ENCODE measurements around the gene SCN8A. TPM values are rescaled to one million over a fixed set of nuclear protein-coding genes. Genes with fewer than 3 reads are reported as not detected.

The SCN8A gene
- total RNA-seq, 2 donors from 2014 or later, result 0.79 TPM

DNA sequence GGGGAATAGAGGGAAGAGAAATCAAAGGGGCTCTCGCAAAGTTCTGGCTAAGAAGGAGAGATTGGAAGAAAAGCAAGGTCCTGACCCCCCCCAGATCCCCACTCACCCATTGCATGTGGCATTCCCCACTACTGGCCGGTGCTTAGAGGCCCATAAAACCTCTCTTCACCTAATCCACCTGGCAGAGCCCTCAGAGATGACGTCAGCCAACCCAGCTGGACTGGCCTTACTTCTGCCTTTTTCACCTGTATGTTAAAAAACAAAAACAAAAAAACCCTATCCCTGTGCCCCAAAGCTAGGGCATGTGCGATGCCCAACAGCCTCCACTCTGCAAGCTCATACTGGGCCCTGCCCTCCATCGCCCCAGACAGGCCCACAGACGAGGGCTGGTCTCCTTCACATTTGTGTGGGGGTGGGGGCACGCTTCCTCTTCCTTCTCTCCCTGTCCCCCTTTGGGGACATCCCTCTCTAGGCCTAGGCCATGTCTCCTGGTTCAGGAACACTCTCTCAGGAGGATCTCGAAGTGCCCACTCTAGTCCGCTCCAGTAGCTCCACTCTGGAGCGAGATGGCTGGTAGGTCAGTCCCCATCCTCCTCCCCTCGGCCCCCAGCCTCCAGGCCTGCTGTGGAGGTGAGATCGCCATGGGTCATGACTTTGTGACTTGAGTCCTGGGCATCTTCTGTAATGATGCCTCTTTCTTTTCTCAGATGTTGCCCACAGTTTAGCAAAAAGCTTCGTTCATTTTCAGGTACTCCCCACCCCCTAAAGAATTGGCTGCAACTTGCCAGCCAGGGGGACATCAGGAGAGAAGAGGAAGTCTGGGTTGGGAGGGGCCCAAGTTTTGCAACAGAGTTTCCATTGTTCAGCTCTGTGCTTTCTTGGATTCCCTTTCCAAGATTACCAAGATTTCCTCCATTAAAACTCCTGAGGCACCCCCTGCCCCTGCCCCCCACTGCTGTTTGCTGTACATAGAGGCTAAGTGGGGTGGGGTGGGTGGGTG, 220.5 kb downstream of the SCN8A start:
- Mint-ChIP-seq H3K36me3 (ENCODE audit: insufficient read depth in 2 of 2) (no peaks in the 10 kb centered on the region), H3K27ac (no peak overlapping the region), H3K4me3 (no peak overlapping the region), H3K9me3 (no peaks in the 10 kb centered on the region), H3K4me1 (ENCODE audit: low read depth) (peaks cover 8% of the 10 kb centered on the region), H3K27me3 (ENCODE audit: low read depth) (peaks cover 16% of the 10 kb centered on the region)
- no peak for DNase-seq
- no peak for ATAC-seq (replicated peaks in 1 of 2)

DNA sequence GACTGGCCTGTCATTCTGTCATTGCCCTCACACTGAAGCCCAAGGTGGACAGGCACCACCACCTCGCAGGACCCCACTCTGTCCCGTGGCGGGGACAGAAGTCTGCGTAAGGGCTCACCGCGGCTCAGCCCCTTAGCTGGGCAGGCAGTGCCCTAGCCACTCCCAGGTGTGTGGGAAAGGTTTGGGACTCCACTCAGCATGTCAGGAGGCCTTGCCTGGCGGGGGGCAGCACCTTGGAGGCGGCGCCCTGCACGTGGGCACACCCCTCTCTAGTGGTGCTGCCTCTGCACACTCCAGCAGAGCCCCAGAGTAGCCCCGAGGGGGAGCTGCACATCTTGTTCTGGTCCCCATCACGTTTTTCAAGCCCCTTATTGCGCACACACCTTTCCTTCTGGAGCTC, 221.8 kb downstream of the SCN8A start:
- Mint-ChIP-seq H3K27me3 (ENCODE audit: low read depth) (peaks cover 16% of the 10 kb centered on the region), H3K9me3 (no peaks in the 10 kb centered on the region), H3K36me3 (ENCODE audit: insufficient read depth in 2 of 2) (no peaks in the 10 kb centered on the region), H3K27ac (no peak overlapping the region), H3K4me3 (peak overlapping the region; percentile 45 to 66), H3K4me1 (ENCODE audit: low read depth) (peaks cover 8% of the 10 kb centered on the region)
- no peak for DNase-seq
- ATAC-seq (replicated peaks in 1 of 2), result no peak

DNA sequence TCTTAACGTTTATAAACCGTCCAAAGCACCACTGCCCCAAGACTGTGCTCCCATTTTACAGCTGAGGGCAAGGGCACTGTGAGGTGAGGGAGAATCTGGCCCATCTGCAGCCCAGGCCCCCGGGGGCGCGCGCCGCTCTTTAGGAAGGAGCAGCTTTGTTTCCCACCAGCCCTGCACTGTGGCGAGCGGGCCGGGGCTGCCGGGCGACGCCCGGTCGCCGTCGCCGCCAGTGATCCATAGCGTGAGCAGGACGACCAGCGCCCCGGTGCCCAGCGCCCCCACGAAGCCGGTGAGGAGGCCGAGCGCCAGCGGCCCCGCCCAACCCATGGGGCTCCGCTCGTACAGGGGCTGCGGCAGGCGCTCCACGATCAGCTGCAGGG, 222.9 kb downstream of the SCN8A start:
- H3K36me3 Mint-ChIP-seq (ENCODE audit: insufficient read depth in 2 of 2), result no peaks in the 10 kb centered on the region
- ATAC-seq (replicated peaks in 1 of 2), result peak in 1 of 2 donors; percentile 63
- H3K4me3 Mint-ChIP-seq, result peak overlapping the region; percentile 45 to 66
- H3K27me3 Mint-ChIP-seq (ENCODE audit: low read depth), result peaks cover 16% of the 10 kb centered on the region
- H3K27ac Mint-ChIP-seq, result no peak overlapping the region
- no peak for DNase-seq
- H3K4me1 Mint-ChIP-seq (ENCODE audit: low read depth), result peaks cover 8% of the 10 kb centered on the region
- no peaks in the 10 kb centered on the region for H3K9me3 Mint-ChIP-seq

DNA sequence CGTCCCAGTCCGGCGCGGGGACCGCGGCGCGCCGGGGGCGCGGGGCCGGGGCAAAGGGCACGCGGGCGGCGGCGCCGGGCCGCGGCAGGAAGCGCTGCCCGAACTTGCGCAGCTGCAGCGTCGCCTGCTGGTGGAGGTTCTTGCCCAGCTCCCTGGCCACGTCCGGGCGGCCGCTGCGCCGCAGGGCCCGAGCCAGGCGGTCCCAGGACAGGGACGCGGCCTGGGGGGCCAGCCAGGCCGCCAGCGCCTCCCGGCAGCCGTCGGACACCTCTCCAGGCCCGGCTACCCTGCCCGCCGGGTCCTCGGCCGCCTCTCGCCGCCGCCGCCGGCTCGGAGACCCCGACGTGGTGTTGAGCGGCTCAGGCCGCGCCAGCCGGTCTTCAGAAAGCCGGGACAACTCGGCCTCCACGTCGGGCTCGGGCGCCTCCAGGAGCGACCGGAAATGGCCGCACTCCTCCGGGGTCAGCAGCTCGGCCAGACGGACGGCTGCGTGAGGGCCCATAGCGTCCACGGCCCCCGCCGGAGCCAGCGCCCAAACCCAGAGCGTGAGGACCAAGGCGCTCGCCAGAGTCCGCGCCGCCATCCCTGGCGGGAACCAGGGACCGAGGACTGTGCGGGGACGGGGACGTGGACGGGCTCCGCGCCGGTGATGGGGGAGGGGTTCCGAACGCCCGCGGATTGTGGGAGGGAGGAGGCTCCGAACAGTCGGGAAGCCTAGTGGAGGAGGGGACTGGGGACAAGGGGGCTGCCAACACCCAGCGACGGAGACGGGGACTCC, 223.5 kb downstream of the SCN8A start:
- Mint-ChIP-seq H3K27me3 (ENCODE audit: low read depth) (peaks cover 16% of the 10 kb centered on the region), H3K4me1 (ENCODE audit: low read depth) (peaks cover 9% of the 10 kb centered on the region), H3K27ac (no peak overlapping the region), H3K36me3 (ENCODE audit: insufficient read depth in 2 of 2) (no peaks in the 10 kb centered on the region), H3K4me3 (peak overlapping the region; percentile 75 to 80), H3K9me3 (no peaks in the 10 kb centered on the region)
- ATAC-seq (replicated peaks in 1 of 2), result peak; percentile 96
- peak; percentile 83 to 84 for DNase-seq

DNA sequence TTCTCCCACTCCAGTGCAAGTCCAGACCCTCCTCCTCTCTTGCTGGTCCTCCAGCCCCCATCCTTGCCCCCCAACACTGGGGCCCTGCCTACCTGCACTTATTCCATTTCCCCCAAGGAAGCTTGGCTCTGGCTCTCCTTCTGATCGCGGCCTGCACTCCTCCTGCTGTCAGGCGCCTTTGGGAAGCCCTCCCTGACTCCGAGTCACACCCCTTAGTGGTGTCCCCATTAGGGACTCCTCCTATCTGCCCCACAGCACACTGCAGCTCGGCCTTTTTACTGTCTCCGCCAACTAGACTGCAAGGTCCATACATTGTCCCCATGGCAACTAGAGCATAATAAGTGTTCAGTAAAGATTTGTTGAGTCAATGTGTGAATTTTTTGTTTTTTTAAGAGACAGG, 224.5 kb downstream of the SCN8A start:
- H3K4me3 Mint-ChIP-seq, result peak overlapping the region; percentile 75 to 80
- DNase-seq, result no peak

DNA sequence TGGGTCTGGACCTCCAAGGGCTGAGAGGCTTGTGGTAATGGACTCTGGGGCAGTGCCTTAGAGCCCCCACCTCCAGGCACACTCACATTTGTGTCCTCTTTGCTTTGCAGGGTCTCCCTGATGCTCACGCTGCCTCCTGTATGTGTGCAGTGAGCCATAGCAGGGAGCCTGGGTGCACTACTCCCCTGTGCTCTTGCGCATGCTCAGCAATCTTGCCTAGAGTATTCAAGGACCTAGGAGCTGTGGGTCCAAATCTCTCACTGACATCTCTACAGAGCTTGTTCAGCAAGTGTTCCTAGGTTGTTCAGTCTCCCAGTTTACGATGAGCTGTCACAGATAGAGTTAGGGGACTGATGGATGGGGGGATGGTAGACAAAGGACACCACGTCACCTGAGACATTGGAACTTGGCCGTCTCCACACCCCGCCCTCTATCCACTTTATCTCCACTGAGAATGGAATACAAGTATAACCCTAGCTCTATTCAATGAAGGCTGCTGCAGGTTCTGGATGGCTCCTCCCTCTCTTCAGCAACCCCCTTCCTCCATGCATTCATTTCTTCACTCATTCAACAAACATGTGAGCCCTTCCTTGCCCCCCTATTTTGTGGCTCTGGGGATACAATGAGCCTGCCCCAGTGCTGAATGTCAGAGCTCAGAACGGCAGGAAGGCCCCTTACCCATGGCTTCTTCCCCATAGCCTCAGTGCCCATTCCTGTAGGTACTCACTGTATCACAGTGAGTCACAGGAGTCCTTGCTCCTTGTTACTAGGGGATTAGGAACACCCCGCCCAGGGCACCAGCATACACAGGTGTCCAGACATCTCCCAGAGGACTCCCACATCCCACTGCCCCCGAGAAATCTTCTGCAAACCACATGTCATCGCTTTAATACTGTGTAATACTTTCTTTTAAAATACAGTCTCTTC, 226.3 kb downstream of the SCN8A start:
- no peaks in the 10 kb centered on the region for H3K36me3 Mint-ChIP-seq (ENCODE audit: insufficient read depth in 2 of 2)
- no peak overlapping the region for H3K27ac Mint-ChIP-seq
- peaks cover 16% of the 10 kb centered on the region for H3K27me3 Mint-ChIP-seq (ENCODE audit: low read depth)
- ATAC-seq (replicated peaks in 1 of 2) (no peak), DNase-seq (no peak)
- H3K9me3 Mint-ChIP-seq, result no peaks in the 10 kb centered on the region
- H3K4me3 Mint-ChIP-seq, result no peak overlapping the region
- peaks cover 15% of the 10 kb centered on the region for H3K4me1 Mint-ChIP-seq (ENCODE audit: low read depth)

More for the DNA sequence above, 224.5 kb downstream of the SCN8A start:
- ATAC-seq (replicated peaks in 1 of 2), result no peak
- Mint-ChIP-seq H3K36me3 (ENCODE audit: insufficient read depth in 2 of 2) (no peaks in the 10 kb centered on the region), H3K27ac (peak overlapping the region; percentile 75), H3K27me3 (ENCODE audit: low read depth) (peaks cover 16% of the 10 kb centered on the region), H3K9me3 (no peaks in the 10 kb centered on the region), H3K4me1 (ENCODE audit: low read depth) (peaks cover 15% of the 10 kb centered on the region)

DNA sequence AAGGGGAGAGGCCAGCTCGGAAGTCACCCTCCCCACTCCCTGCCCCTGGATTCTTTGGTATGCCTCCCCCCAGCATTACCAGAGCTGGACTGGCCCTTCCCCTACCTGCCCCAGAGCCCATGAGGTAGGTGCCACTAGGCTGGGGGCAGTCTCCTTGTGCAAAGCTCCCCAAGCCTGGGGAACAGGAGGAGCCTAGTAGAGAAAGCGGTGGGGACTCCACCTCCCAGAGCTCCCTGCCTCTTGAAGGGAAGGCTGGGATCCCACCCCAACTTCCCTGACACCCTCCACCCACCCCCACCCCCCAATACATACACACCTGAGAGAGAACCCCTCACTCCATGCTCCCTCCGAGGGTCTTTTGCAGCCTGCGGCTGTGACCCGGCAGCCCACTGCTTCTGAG, 227.1 kb downstream of the SCN8A start:
- Mint-ChIP-seq H3K4me3 (no peak overlapping the region), H3K4me1 (ENCODE audit: low read depth) (peaks cover 15% of the 10 kb centered on the region), H3K27me3 (ENCODE audit: low read depth) (peaks cover 16% of the 10 kb centered on the region), H3K27ac (no peak overlapping the region), H3K36me3 (ENCODE audit: insufficient read depth in 2 of 2) (no peaks in the 10 kb centered on the region), H3K9me3 (no peaks in the 10 kb centered on the region)
- ATAC-seq (replicated peaks in 1 of 2) (no peak), DNase-seq (no peak)

DNA sequence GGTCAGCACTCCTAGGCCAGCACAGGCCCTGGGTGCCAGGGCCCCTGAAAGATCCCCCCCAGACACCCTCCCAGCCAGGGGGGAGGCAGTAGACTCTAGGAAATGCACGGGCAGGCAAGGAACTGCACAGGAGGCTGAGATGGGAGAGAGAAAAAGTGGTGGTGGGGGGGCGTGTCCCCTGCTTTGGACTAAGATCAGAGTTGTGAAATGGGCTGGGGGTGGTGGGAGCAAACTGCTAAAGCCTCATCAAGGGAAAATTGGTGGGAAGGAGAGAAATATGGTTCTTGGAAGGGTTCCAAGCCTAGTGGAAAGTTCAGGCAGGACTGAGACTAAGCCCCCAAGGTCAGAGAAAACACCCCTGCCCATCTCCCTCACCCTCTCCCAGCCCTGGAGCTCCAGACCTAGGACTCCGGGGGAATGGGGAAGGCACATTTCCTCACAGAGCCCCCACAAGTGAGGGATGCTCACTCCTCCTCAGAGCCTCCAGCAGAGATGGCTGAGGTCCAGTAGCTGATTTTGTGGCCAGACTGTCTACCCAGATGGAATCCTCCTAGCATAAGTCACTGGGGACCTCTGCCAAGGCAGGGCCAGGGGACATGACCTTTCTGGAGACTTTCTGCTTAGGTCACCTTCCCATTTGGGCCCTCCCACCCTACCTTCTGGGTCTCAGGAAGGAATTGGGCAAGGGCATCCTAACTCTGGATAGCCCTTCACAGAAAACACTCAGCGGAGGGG, 227.7 kb downstream of the SCN8A start:
- no peak for ATAC-seq (replicated peaks in 1 of 2)
- H3K27me3 Mint-ChIP-seq (ENCODE audit: low read depth), result peaks cover 16% of the 10 kb centered on the region
- H3K4me1 Mint-ChIP-seq (ENCODE audit: low read depth), result peaks cover 18% of the 10 kb centered on the region
- no peak overlapping the region for H3K4me3 Mint-ChIP-seq
- H3K27ac Mint-ChIP-seq, result no peak overlapping the region
- DNase-seq, result no peak
- no peaks in the 10 kb centered on the region for H3K36me3 Mint-ChIP-seq (ENCODE audit: insufficient read depth in 2 of 2)
- H3K9me3 Mint-ChIP-seq, result no peaks in the 10 kb centered on the region

DNA sequence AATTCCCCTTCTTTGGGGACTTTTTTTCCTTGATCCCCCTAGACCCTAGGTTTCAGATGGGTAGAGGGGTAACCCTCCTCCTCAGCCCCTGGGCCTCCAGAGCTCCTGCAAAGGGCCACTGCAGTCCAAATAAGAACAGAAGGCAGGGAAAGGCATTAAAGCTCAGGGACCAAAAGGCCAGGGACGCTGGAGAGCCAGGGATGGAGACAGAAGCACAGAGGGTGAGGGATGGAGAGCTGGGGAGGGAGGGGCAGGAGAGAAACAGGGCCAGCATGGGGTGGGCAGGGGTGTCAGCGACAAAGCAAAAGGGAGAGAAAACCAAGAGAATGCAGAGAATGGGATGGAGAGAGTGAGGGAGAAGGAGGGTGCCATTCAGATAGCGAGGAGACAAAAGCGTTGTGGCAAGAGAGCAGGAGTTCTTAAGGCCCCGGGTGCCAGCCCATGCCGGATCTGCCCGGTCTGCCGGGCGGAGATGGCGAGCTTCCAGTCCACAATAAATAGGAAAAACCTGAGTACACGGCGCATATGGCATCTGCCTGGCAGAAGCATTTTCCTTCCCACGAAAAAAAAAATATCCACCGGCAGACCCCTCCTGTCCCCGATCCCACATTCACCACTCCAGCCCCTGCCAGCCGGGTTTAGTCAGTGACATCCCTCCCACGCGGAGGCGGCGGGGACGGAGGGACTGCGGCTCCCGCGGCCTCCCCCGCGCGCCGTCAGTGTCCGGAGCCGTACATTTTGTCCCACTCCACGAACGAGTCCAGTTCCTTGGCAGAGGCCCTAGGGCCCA, 228.9 kb downstream of the SCN8A start:
- H3K4me3 Mint-ChIP-seq, result peak overlapping the region; percentile 68 to 76
- no peak overlapping the region for H3K27ac Mint-ChIP-seq
- H3K4me1 Mint-ChIP-seq (ENCODE audit: low read depth), result peaks cover 21% of the 10 kb centered on the region
- no peaks in the 10 kb centered on the region for H3K36me3 Mint-ChIP-seq (ENCODE audit: insufficient read depth in 2 of 2)
- peaks cover 16% of the 10 kb centered on the region for H3K27me3 Mint-ChIP-seq (ENCODE audit: low read depth)
- DNase-seq (no peak), ATAC-seq (replicated peaks in 1 of 2) (no peak)
- no peaks in the 10 kb centered on the region for H3K9me3 Mint-ChIP-seq

DNA sequence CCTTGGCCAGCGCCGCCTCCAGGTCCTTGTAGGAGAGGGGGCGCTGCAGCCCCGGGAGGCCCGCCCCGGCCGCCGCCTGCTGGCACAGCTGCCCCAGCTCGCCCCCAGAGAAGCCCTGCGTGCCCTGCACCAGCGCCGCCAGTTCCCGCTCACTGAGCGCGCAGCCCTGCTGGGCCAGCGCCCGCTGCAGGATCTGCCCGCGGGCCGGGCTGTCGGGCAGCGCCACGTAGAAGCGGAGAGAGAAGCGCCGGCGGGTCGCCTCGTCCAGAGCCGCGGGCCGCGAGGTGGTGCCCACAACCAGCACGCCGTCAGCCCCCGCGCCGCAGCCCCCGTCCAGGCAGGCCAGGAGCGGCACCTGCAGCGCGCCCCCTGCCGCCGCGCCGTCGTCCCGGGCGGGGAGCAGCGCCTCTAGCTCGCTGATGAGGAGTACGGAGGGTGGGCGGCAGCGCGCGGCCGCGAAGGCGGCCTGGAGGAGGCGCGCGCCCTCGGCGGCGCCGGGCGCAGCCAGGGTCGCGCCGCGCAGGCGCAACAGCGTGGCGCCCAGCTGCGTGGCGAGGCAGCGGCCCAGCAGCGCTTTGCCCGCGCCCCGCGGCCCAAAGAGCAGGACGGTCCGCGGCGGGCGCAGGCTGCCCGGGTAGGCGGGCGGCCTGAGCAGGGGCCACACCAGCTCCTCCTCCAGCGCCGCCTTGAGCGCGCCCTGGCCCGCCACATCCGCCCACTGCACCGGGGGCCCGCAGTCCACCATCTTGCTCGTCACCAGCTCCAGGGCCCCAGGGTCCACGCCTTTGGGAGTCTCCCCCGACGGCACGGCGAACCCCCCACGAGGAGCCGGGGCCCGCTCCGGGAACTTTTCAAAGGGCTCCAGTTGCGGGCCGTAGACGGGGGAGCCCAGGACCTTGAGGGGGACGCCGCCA, 229.8 kb downstream of the SCN8A start:
- no peak overlapping the region for H3K27ac Mint-ChIP-seq
- peaks cover 7% of the 10 kb centered on the region for H3K27me3 Mint-ChIP-seq (ENCODE audit: low read depth)
- H3K9me3 Mint-ChIP-seq, result no peaks in the 10 kb centered on the region
- H3K4me1 Mint-ChIP-seq (ENCODE audit: low read depth), result peaks cover 13% of the 10 kb centered on the region
- H3K4me3 Mint-ChIP-seq, result peak overlapping the region; percentile 68 to 76
- peak; percentile 87 to 89 for ATAC-seq (replicated peaks in 1 of 2)
- DNase-seq, result peak; percentile 88 to 90
- no peaks in the 10 kb centered on the region for H3K36me3 Mint-ChIP-seq (ENCODE audit: insufficient read depth in 2 of 2)
